Measurements from ENCODE around the gene FHIT. TPM values are rescaled to one million over a fixed set of nuclear protein-coding genes. Genes with fewer than 3 reads are reported as not detected.

FHIT gene
- total and polyA plus RNA-seq, 9 donors, result 5.1 to 11.8 (median 9.5) TPM

- Histone ChIP-seq H3K9me3 (no peaks in the 10 kb centered on the region), H3K4me3 (no peak overlapping the region), H3K36me3 (no peaks in the 10 kb centered on the region), H3K4me1 (ENCODE audit: insufficient read depth) (no peaks in the 10 kb centered on the region), H3K27ac (no peak overlapping the region), H3K27me3 (no peaks in the 10 kb centered on the region)
- no peak for DNase-seq
- intact Hi-C loops (cut with DNase I), result no loop called here
- WGBS, 3 donors, result 86 to 92% (median 90%) methylated on average over 6 of the region's 6 CpGs
- no peak for TF ChIP-seq EP300 (IDR thresholded peaks at IDR 0.05)
- TF ChIP-seq, protein P1, sequence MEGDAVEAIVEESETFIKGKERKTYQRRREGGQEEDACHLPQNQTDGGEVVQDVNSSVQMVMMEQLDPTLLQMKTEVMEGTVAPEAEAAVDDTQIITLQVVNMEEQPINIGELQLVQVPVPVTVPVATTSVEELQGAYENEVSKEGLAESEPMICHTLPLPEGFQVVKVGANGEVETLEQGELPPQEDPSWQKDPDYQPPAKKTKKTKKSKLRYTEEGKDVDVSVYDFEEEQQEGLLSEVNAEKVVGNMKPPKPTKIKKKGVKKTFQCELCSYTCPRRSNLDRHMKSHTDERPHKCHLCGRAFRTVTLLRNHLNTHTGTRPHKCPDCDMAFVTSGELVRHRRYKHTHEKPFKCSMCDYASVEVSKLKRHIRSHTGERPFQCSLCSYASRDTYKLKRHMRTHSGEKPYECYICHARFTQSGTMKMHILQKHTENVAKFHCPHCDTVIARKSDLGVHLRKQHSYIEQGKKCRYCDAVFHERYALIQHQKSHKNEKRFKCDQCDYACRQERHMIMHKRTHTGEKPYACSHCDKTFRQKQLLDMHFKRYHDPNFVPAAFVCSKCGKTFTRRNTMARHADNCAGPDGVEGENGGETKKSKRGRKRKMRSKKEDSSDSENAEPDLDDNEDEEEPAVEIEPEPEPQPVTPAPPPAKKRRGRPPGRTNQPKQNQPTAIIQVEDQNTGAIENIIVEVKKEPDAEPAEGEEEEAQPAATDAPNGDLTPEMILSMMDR (IDR thresholded peaks at IDR 0.05), result no peak
- TF ChIP-seq POLR2A (IDR thresholded peaks at IDR 0.05), result no peak
Observed at GRCh38 chr3:59733041-59733809, 1518.0 kb downstream of the FHIT start.

- Histone ChIP-seq H3K27me3 (no peaks in the 10 kb centered on the region), H3K27ac (no peak overlapping the region), H3K4me1 (ENCODE audit: insufficient read depth) (no peaks in the 10 kb centered on the region), H3K4me3 (no peak overlapping the region), H3K9me3 (no peaks in the 10 kb centered on the region), H3K36me3 (no peaks in the 10 kb centered on the region)
- intact Hi-C loops (cut with DNase I), result no loop called here
- 90 to 91% (median 91%) methylated on average over 5 of the region's 5 CpGs for WGBS, 3 donors
- no peak for DNase-seq
- TF ChIP-seq, protein P1 (IDR thresholded peaks at IDR 0.05), result no peak
- TF ChIP-seq POLR2A (IDR thresholded peaks at IDR 0.05) (no peak), EP300 (IDR thresholded peaks at IDR 0.05) (no peak)
Observed at GRCh38 chr3:59731943-59732342, 1519.3 kb downstream of the FHIT start.

- Histone ChIP-seq H3K27me3 (no peaks in the 10 kb centered on the region), H3K4me3 (no peak overlapping the region), H3K36me3 (no peaks in the 10 kb centered on the region), H3K27ac (no peak overlapping the region), H3K9me3 (no peaks in the 10 kb centered on the region), H3K4me1 (ENCODE audit: insufficient read depth) (no peaks in the 10 kb centered on the region)
- intact Hi-C loops (cut with DNase I), result no loop called here
- 65 to 77% (median 70%) methylated on average over 4 of the region's 4 CpGs for WGBS, 3 donors
- DNase-seq, result no peak
- TF ChIP-seq POLR2A (IDR thresholded peaks at IDR 0.05), result no peak
- no peak for TF ChIP-seq EP300 (IDR thresholded peaks at IDR 0.05)
- TF ChIP-seq, protein P1 (IDR thresholded peaks at IDR 0.05), result no peak
Observed at GRCh38 chr3:59730591-59730990, 1520.7 kb downstream of the FHIT start.

DNA sequence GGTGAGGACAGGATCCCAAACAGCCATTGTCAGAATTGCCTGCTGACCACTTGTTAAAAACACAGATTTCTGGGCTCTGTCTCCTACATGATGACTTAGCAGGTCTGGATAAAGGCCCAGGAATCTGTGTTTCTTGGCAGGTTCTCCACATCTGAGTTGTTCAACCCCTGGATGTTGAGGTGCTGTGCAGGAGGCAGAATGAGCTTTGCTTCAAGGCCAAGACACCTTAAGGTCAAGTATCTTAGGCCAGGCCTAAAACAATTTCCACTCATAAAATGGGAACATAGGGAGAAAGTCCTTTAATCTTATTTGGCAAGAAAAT lies 1522.7 kb downstream of the FHIT start:
- H3K9me3 ChIP-seq, result no peaks in the 10 kb centered on the region
- no peak overlapping the region for H3K27ac ChIP-seq
- DNase-seq, result no peak
- H3K27me3 ChIP-seq, result no peaks in the 10 kb centered on the region
- H3K36me3 ChIP-seq, result no peaks in the 10 kb centered on the region
- H3K4me3 ChIP-seq, result no peak overlapping the region
- intact Hi-C loops (cut with DNase I), result no loop called here
- H3K4me1 ChIP-seq (ENCODE audit: insufficient read depth), result no peaks in the 10 kb centered on the region
- TF ChIP-seq EP300 (IDR thresholded peaks at IDR 0.05) (no peak), POLR2A (IDR thresholded peaks at IDR 0.05) (no peak)
- TF ChIP-seq, protein P1 (IDR thresholded peaks at IDR 0.05), result no peak

Data from ovary (tissue), 9 donors.